MCF 10A (cell line): ENCODE results near the gene LPO. TPM values are rescaled to one million over a fixed set of nuclear protein-coding genes. Genes with fewer than 3 reads are reported as not detected.

Experiments
- BruUV-seq: library from RNA; stranded (reverse); fragments of 400-500 nt; replicated peaks from 2 replicates; lab custom pipeline; 2021; lab: Mats Ljungman, UMichigan
- CTCF ChIA-PET: fragments of 300-600 bp; sonication (Branson Sonifier 250); formaldehyde crosslinking; extraction: SDS; loops from one replicate; lab custom pipeline; 2021; ENCODE audit warnings: antibody characterized with exemption, inconsistent platforms; lab: Yijun Ruan, JAX
- POLR2A ChIA-PET: fragments of 300-600, 350-650 bp; sonication (Branson Sonifier 250); formaldehyde crosslinking; extraction: SDS; loops from one replicate; lab custom pipeline; 2020; ENCODE audit warnings: antibody characterized with exemption, inconsistent platforms; lab: Yijun Ruan, JAX
- DNase-seq: peaks from one replicate; pipeline ENCODE4 v3.0.0-alpha.2; 2018; ENCODE audit not compliant: unreplicated experiment
- H3K27ac Mint-ChIP-seq: one replicate; pipeline ENCODE4 v1.8.0; 2022; ENCODE audit warnings: mild to moderate bottlenecking, low read depth, mixed read lengths; ENCODE audit not compliant: unreplicated experiment
- H3K27me3 Mint-ChIP-seq: one replicate; pipeline ENCODE4 v1.8.0; 2022; ENCODE audit warnings: mixed read lengths; ENCODE audit not compliant: insufficient read depth, unreplicated experiment
- H3K36me3 Mint-ChIP-seq: one replicate; pipeline ENCODE4 v1.8.0; 2022; ENCODE audit warnings: mild to moderate bottlenecking, moderate library complexity, mixed read lengths; ENCODE audit not compliant: insufficient read depth, unreplicated experiment
- H3K4me1 Mint-ChIP-seq: one replicate; pipeline ENCODE4 v1.8.0; 2022; ENCODE audit warnings: mixed read lengths; ENCODE audit not compliant: insufficient read depth, unreplicated experiment
- H3K4me3 Mint-ChIP-seq: one replicate; pipeline ENCODE4 v1.8.0; 2022; ENCODE audit warnings: mild to moderate bottlenecking, moderate library complexity, mixed read lengths; ENCODE audit not compliant: unreplicated experiment
- H3K9me3 Mint-ChIP-seq: one replicate; pipeline ENCODE4 v1.8.0; 2022; ENCODE audit warnings: mixed read lengths; ENCODE audit not compliant: unreplicated experiment
- intact Hi-C: fragments of 100-400 bp; cut with micrococcal nuclease; formaldehyde crosslinking; loops from 2 replicates; pipeline ENCODE4 v1.14.1; 2022
- total RNA-seq: library from RNA; stranded (reverse); gene quantifications from 2 replicates; pipeline ENCODE4 v1.2.3, GENCODE V29; 2022
- TF ChIP-seq, protein P1 (sequence below): fragments of 200-600 bp; IDR thresholded peaks from one replicate; pipeline ENCODE4 v1.8.0; 2022; ENCODE audit warnings: antibody characterized with exemption, mild to moderate bottlenecking; ENCODE audit not compliant: unreplicated experiment

Gene LPO
- total RNA-seq, 1 experiment from 2014 or later: not detected

- intact Hi-C loops: no loop called here
- TF ChIP-seq, protein P1, sequence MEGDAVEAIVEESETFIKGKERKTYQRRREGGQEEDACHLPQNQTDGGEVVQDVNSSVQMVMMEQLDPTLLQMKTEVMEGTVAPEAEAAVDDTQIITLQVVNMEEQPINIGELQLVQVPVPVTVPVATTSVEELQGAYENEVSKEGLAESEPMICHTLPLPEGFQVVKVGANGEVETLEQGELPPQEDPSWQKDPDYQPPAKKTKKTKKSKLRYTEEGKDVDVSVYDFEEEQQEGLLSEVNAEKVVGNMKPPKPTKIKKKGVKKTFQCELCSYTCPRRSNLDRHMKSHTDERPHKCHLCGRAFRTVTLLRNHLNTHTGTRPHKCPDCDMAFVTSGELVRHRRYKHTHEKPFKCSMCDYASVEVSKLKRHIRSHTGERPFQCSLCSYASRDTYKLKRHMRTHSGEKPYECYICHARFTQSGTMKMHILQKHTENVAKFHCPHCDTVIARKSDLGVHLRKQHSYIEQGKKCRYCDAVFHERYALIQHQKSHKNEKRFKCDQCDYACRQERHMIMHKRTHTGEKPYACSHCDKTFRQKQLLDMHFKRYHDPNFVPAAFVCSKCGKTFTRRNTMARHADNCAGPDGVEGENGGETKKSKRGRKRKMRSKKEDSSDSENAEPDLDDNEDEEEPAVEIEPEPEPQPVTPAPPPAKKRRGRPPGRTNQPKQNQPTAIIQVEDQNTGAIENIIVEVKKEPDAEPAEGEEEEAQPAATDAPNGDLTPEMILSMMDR: no peak
- no peaks in the 10 kb centered on the region for H3K27me3 Mint-ChIP-seq
- ChIA-PET CTCF (interaction anchor here (0.6 kb wide), 1 partner anchor 247 kb away, joined by 3 read pairs; no protein-coding TSS in a partner anchor), POLR2A (interaction anchor here (1.1 kb wide), 1 partner anchor 13 kb away, joined by 3 read pairs; the partner anchor contains the start of gene MKS1)
- no peak overlapping the region for H3K4me3 Mint-ChIP-seq
- H3K4me1 Mint-ChIP-seq: no peaks in the 10 kb centered on the region
- no peak overlapping the region for H3K27ac Mint-ChIP-seq
- DNase-seq: no peak
- no TSS peak for BruUV-seq
- no peaks in the 10 kb centered on the region for H3K9me3 Mint-ChIP-seq
- peaks cover 17% of the 10 kb centered on the region for H3K36me3 Mint-ChIP-seq
Observed at GRCh38 chr17:58205936-58206335, 32.4 kb upstream of the LPO start.

- ChIA-PET CTCF (no interaction called here), POLR2A (no interaction called here)
- H3K36me3 Mint-ChIP-seq: peaks cover 27% of the 10 kb centered on the region
- intact Hi-C loops: no loop called here
- H3K27ac Mint-ChIP-seq: no peak overlapping the region
- no peaks in the 10 kb centered on the region for H3K4me1 Mint-ChIP-seq
- H3K27me3 Mint-ChIP-seq: no peaks in the 10 kb centered on the region
- no TSS peak for BruUV-seq
- TF ChIP-seq, protein P1: no peak
- no peak for DNase-seq
- H3K9me3 Mint-ChIP-seq: no peaks in the 10 kb centered on the region
- no peak overlapping the region for H3K4me3 Mint-ChIP-seq
Observed at GRCh38 chr17:58207451-58207850, 30.9 kb upstream of the LPO start.

DNA sequence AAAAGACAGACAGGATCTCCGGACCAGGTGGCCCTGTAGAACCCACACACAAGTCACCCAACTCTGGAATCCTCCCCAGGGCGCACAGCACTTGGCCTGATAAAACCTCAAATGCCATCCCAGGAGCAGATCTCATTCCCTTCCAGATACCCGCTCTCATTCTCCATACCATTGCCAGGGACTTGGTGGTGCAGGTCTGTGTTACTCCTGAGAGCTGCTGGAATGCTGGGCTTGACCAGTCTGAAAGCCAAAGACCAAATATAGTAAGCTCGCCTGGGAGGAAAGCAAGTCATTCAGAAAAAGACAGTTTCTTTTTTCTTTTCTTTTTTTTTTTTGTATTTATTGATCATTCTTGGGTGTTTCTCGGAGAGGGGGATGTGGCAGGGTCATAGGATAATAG is 30.0 kb upstream of the LPO start:
- Mint-ChIP-seq H3K36me3 (peaks cover 33% of the 10 kb centered on the region), H3K9me3 (no peaks in the 10 kb centered on the region), H3K4me1 (no peaks in the 10 kb centered on the region), H3K4me3 (no peak overlapping the region), H3K27ac (no peak overlapping the region), H3K27me3 (no peaks in the 10 kb centered on the region)
- ChIA-PET CTCF (no interaction called here), POLR2A (no interaction called here)
- TF ChIP-seq, protein P1: no peak
- no peak for DNase-seq
- BruUV-seq: no TSS peak
- intact Hi-C loops: no loop called here

DNA sequence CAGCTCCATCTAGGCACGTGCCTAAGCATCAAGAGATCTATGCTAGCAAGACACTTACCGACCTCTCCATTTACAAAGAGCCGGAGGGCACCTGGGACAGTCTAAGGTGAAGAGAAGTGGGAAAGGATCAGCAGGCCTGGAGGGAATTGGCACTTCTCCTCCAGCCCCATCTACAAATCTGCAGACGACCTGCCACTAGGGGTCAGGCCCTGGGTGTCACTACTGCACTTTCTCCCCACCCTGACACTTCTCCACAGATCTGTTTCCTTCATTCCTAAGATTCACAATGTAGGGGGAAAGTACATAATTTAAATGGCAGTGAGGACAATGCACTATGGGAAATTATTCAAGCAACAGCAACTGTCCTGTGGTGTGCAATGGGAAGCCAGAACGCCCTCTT is 27.5 kb upstream of the LPO start:
- H3K36me3 Mint-ChIP-seq: peaks cover 43% of the 10 kb centered on the region
- DNase-seq: no peak
- H3K4me3 Mint-ChIP-seq: no peak overlapping the region
- H3K27ac Mint-ChIP-seq: no peak overlapping the region
- no peaks in the 10 kb centered on the region for H3K9me3 Mint-ChIP-seq
- no peaks in the 10 kb centered on the region for H3K27me3 Mint-ChIP-seq
- BruUV-seq: no TSS peak
- CTCF ChIA-PET: interaction anchor here (0.7 to 0.8 kb wide), 2 partner anchors 16 to 61 kb away, joined by 3 read pairs; no protein-coding TSS in a partner anchor
- H3K4me1 Mint-ChIP-seq: no peaks in the 10 kb centered on the region
- intact Hi-C loops: no loop called here
- POLR2A ChIA-PET: interaction anchor here (0.6 kb wide), 1 partner anchor 68 kb away, joined by 3 read pairs; no protein-coding TSS in a partner anchor
- TF ChIP-seq, protein P1: no peak
